HUES6 (cell line): ENCODE data around the gene FMO3.

Experiments used
- H3K27ac ChIP-seq: 2 replicates; pipeline ENCODE4 v1.7.0; 2013; ENCODE audit warnings: low read depth, mild to moderate bottlenecking, low read length, inconsistent platforms
- H3K27me3 ChIP-seq: 2 replicates; pipeline ENCODE4 v1.6.1; 2013; ENCODE audit warnings: low read length; ENCODE audit not compliant: control insufficient read depth, insufficient read depth
- H3K36me3 ChIP-seq: 2 replicates; pipeline ENCODE4 v1.6.1; 2013; ENCODE audit warnings: low read length; ENCODE audit not compliant: control insufficient read depth, insufficient read depth
- H3K4me1 ChIP-seq: 2 replicates; pipeline ENCODE4 v1.6.1; 2013; ENCODE audit warnings: low read length; ENCODE audit not compliant: control insufficient read depth, insufficient read depth
- H3K4me3 ChIP-seq: 2 replicates; pipeline ENCODE4 v1.5.1; 2013; ENCODE audit warnings: low read depth, low read length
- H3K9ac ChIP-seq: one replicate; pipeline ENCODE4 v1.6.1; 2013; ENCODE audit warnings: mild to moderate bottlenecking, low read length
- H3K9me3 ChIP-seq: 2 replicates; pipeline ENCODE4 v1.6.1; 2013; ENCODE audit warnings: low read depth, low read length; ENCODE audit not compliant: control insufficient read depth, insufficient read depth

Gene FMO3

DNA sequence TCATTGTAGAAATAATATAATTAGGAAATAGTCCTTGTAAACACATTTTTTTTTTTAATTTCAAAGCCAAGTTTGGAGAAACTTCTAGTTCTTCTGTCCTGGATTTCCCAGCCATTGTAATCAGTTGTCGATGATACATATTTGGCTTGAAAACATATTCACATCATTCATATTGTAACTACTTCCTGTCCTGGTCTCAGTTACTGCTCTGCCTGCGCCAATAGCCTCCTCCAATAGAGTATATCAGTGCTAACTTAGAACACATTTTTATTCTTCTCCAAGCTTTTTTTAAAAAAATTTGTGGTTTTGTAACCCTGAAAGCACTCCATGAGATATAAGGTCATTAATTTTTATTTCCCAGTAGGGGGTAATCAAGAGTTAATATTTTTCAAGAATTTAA lies 48.3 kb downstream of the FMO3 start:
- Histone ChIP-seq H3K4me1 (peaks cover 14% of the 10 kb centered on the region), H3K27ac (no peak overlapping the region), H3K36me3 (no peaks in the 10 kb centered on the region), H3K9ac (no peak overlapping the region), H3K4me3 (no peak overlapping the region), H3K27me3 (no peaks in the 10 kb centered on the region), H3K9me3 (no peaks in the 10 kb centered on the region)

GRCh38 chr1:171139890-171140289 lies 49.2 kb downstream of the FMO3 start:
- Histone ChIP-seq H3K9ac (no peak overlapping the region), H3K27me3 (no peaks in the 10 kb centered on the region), H3K4me3 (no peak overlapping the region), H3K9me3 (no peaks in the 10 kb centered on the region), H3K27ac (no peak overlapping the region), H3K36me3 (no peaks in the 10 kb centered on the region), H3K4me1 (peaks cover 14% of the 10 kb centered on the region)

GRCh38 chr1:171140401-171140800 lies 49.7 kb downstream of the FMO3 start:
- Histone ChIP-seq H3K4me3 (no peak overlapping the region), H3K27me3 (no peaks in the 10 kb centered on the region), H3K9ac (no peak overlapping the region), H3K4me1 (peaks cover 14% of the 10 kb centered on the region), H3K36me3 (no peaks in the 10 kb centered on the region), H3K9me3 (no peaks in the 10 kb centered on the region), H3K27ac (no peak overlapping the region)

GRCh38 chr1:171140956-171141687 lies 50.4 kb downstream of the FMO3 start:
- H3K4me3 ChIP-seq: no peak overlapping the region
- H3K27me3 ChIP-seq: no peaks in the 10 kb centered on the region
- no peak overlapping the region for H3K9ac ChIP-seq
- no peak overlapping the region for H3K27ac ChIP-seq
- H3K4me1 ChIP-seq: peaks cover 14% of the 10 kb centered on the region
- no peaks in the 10 kb centered on the region for H3K36me3 ChIP-seq
- H3K9me3 ChIP-seq: no peaks in the 10 kb centered on the region

DNA sequence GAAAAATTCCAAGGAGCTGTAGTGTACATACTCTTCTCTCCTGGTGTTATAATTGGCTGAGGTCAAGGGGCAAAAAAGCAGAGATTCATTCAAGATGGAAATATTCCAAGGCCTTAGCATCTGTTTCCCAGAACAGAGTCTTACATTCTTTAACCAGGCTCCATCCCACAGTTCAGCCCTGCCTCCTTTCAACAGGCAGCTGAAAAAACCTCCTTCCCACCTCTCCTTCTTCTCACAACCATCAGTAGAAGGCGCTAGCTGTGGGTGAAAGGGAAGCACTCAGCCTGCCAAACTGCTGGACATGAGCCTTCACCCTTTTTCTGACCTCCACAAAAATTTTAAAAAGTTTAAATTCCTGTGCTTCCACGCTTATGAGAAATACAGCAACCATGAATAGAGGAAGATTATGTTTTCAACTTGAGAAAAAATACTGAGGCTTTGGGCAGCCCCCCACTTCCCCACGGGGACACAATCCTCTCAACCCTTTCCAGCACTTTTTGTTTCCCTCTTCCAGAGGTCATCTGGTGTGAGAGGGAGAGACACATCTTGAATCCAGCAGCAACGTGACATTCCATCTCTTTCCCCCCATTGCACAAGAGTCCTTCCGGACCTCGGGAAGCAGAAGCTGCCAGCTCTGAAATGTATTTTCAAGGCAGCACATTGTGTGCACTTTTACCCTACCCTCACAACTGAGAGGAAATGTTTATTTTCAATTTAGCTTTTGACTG lies 51.1 kb downstream of the FMO3 start:
- no peaks in the 10 kb centered on the region for H3K9me3 ChIP-seq
- no peak overlapping the region for H3K27ac ChIP-seq
- H3K4me3 ChIP-seq: no peak overlapping the region
- no peaks in the 10 kb centered on the region for H3K36me3 ChIP-seq
- H3K9ac ChIP-seq: no peak overlapping the region
- no peaks in the 10 kb centered on the region for H3K27me3 ChIP-seq
- peaks cover 14% of the 10 kb centered on the region for H3K4me1 ChIP-seq

DNA sequence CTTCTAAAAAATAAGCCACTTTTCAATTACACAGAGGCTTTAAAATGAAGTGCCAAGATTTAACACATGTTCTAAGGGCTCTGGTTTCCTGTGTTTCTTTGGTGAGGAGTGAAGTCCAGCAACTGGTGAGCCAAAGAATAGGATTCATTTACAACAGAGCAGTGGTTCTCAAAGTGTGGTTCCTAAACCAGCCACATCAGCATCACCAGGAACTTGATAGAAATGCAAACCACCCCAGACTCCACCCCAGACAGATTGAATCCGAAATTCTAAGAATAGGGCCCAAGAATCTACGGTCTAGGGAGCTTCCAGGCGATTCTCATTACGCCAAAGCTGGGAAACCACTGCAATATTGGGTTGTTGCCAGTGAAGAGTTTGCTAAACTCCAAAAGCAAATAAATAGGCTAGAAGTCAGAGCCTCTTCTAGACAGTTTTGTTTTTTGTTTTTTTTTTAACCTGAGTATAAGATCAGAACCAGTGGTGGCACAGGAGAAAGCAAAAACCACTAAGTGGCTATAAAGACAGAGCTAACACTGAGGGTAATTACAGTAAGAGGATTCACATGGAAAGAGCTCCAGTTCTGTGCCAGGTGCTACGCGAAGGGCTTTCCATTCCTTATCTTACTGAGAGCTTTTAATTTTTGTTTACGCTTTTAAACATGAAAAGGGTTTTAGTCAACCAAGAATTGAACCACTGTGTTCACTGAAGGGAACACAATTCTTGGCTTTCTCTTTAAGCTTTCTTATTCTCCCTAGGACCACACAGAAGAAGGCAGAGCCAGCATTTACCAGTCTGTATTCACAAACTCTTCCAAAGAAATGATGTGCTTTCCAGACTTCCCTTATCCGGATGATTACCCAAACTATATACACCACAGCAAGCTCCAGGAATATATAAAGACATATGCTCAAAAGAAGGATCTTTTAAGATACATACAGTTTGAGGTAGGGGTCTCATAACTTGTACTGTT lies 52.0 kb downstream of the FMO3 start:
- no peaks in the 10 kb centered on the region for H3K9me3 ChIP-seq
- no peaks in the 10 kb centered on the region for H3K36me3 ChIP-seq
- peaks cover 8% of the 10 kb centered on the region for H3K4me1 ChIP-seq
- H3K27ac ChIP-seq: no peak overlapping the region
- H3K9ac ChIP-seq: no peak overlapping the region
- no peaks in the 10 kb centered on the region for H3K27me3 ChIP-seq
- no peak overlapping the region for H3K4me3 ChIP-seq

GRCh38 chr1:171150156-171150555 lies 59.5 kb downstream of the FMO3 start:
- Histone ChIP-seq H3K36me3 (no peaks in the 10 kb centered on the region), H3K4me3 (no peak overlapping the region), H3K27me3 (no peaks in the 10 kb centered on the region), H3K9ac (no peak overlapping the region), H3K4me1 (no peaks in the 10 kb centered on the region), H3K9me3 (no peaks in the 10 kb centered on the region), H3K27ac (no peak overlapping the region)

DNA sequence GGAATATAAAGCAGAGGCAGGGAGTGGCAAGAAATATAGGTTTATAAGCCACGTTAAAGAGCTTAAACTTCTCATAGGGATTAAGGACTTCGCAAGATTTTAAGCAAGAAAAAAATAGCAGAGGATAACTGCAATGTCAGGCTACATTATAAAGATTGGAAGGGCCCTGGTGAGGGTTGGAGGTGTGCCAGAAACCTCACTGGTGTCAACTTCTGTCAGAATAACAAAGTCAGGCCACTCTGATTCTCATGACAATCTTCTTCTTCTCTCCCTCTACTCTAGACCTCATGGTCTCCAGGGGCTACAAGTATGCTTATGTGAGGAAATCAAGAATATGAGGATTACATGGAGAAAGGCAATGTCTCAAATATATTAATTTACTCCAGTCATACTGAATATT lies 61.8 kb downstream of the FMO3 start:
- Histone ChIP-seq H3K27me3 (no peaks in the 10 kb centered on the region), H3K9ac (no peak overlapping the region), H3K36me3 (no peaks in the 10 kb centered on the region), H3K4me1 (no peaks in the 10 kb centered on the region), H3K4me3 (no peak overlapping the region), H3K27ac (no peak overlapping the region), H3K9me3 (no peaks in the 10 kb centered on the region)

GRCh38 chr1:171155484-171155883 lies 64.8 kb downstream of the FMO3 start:
- Histone ChIP-seq H3K27ac (no peak overlapping the region), H3K9me3 (peaks cover 4% of the 10 kb centered on the region; the same call in 1 of the 2 replicates), H3K4me3 (no peak overlapping the region), H3K9ac (no peak overlapping the region), H3K27me3 (no peaks in the 10 kb centered on the region), H3K4me1 (no peaks in the 10 kb centered on the region; the same call in 1 of the 2 replicates), H3K36me3 (no peaks in the 10 kb centered on the region)

- H3K9ac ChIP-seq: no peak overlapping the region
- H3K36me3 ChIP-seq: no peaks in the 10 kb centered on the region
- H3K27me3 ChIP-seq: no peaks in the 10 kb centered on the region
- H3K27ac ChIP-seq: no peak overlapping the region
- H3K4me3 ChIP-seq: no peak overlapping the region
- no peaks in the 10 kb centered on the region; the same call in 1 of the 2 replicates for H3K4me1 ChIP-seq
- H3K9me3 ChIP-seq: peaks cover 4% of the 10 kb centered on the region; the same call in 1 of the 2 replicates
Measured at GRCh38 chr1:171158096-171158495, 67.4 kb downstream of the FMO3 start.
